ENCODE results near the gene FREM2.

- TF ChIP-seq POLR2AphosphoS5 (IDR thresholded peaks at IDR 0.05; ENCODE audit: low read depth, low read length) (no peak), FOXP2 (optimal IDR thresholded peaks at IDR 0.05; ENCODE audit: borderline replicate concordance, extremely low read depth, extremely low read length, insufficient read depth) (no peak)
Observed at GRCh38 chr13:38641164-38641948, 45.5 kb upstream of the FREM2 start.
